SH-SY5Y (cell line): ENCODE measurements around the gene GJD4.

Experiments
- GATA2 ChIP-seq: IDR thresholded peaks from 2 replicates; pipeline ENCODE4 v1.6.1; 2011; ENCODE audit warnings: mild to moderate bottlenecking, low read depth, low read length
- GATA3 ChIP-seq: IDR thresholded peaks from 2 replicates; pipeline ENCODE4 v1.6.1; 2011; ENCODE audit warnings: low read depth, mild to moderate bottlenecking, low read length, moderate library complexity

Gene GJD4

DNA sequence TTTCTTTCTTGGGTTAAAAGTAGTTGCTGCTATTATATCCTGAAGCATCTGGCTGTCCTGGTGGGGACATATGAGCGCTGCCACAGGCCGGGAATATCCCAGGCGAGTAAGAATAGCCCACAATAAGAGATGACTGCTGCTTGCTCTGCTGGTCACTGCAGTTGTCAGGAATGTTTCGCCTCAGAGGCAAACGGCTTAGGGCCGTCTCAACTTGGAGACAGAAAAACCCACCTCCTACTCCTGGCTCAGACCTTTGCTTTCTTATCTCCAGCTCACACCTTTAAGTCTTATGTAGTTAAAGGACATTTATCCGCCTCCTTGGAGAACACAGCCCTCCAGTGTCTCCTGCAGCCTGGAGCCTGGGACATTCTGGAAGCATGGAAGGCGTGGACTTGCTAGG lies at the start of gene GJD4:
TSS of gene GJD4 (plus strand) at position 151 of the 400 bp plus-strand sequence. CDS start at position 378, 227 bp downstream.
- TF ChIP-seq GATA2 (no peak), GATA3 (no peak)

DNA sequence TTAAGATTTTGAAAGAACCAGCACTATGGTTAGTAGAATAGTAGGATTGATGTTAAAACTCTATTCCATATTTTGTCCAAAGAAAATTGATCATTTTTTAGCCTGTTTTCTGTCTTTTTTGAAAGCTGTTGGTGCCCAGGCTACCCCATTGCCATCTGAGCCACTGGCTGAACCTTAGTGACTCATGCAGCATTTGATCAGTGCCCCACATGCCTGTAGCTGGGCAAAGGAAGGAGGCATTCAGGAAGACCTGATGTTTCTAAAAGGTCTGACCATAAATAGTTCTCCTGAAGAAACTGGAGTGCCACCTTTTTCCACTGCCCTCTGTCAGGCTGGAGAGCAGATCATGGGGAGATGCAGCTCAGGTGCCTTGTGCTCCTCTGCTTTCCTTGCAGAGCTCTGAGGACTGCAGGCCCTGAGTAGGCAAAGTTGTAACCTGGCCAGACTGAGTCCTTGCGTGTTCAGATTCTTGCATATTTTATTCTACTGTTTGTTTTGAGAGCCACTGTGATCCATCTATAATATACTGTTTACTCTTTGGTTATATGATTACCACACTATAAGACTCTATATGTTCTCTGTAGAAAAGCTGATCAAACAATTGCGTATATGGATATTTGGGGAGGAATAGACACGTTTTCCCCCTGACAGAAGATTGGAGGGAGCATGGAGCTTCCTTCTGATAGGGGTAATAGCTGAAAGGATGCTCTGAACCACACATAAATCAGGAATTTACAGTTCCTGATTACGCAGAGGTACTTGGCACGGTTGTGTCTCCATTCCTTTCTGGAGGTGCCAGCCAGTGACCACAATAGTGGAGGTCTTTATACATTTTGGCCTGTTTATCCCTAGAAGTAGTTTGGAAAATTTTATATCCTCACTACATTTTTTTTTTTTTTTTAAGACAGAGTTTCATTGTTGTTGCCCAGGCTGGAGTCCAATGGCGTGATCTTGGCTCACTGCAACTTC lies 48.9 kb upstream of the GJD4 start:
- TF ChIP-seq GATA3 (no peak), GATA2 (no peak)

DNA sequence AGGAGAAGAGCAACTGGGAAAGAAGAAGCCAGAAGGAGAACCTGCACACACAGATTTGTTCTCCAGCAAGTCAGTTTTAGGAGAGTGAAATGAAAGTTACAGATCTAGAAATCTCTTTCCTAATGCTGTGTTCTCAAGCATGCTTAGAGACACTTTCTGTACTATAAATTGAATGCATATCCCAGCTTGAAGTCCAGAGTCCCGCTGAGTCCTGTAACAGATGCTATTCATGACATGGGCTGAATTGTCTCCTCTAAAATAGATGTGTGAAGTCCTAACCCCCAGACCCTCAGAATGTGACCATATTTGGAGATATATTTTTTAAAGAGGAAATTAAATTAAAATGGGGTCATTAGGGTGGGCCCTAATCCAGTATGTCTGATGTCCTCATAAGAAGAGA lies 46.9 kb upstream of the GJD4 start:
- TF ChIP-seq GATA3, result no peak
- no peak for TF ChIP-seq GATA2

- TF ChIP-seq GATA2 (no peak), GATA3 (no peak)
These were observed 45.7 kb upstream of the GJD4 start for GRCh38 chr10:35559416-35559815.

DNA sequence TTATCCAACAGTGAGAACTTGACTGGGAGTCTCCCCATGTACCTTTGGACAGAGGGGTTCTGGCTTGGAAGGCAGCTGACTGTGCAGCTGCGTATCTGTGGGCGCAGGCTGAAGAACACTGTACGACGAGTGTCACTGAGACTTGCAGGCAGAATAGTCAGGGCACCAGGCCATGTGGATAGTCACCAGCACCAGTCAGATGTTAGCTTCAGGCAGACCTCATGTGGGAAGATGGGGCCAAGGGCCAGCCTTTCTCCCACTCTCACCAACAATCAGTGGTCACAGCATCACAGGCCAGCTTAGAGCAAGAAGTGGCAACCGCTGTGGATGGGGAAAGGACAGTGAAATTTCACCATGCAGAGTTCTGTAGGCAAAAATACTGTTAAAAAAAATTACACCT lies 43.4 kb upstream of the GJD4 start:
- TF ChIP-seq GATA2 (no peak), GATA3 (no peak)

DNA sequence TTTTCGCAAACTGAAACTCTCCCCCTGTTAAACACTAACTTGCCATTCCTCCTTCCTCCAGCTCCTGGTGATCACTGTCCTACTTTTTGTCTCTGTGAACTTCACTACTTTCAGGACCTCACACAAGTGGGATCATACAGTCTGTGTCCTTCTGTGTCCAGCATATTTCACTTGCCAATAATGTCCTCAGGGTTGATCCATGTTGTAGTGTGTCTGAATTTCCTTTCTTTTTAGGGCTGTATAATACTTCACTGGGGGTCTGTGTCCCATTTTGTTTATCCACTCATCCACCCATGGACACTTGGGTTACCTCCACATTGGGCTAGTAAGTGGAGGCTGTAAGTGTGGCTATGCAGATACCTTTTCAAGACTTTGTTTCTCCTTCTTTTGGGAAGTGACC lies 42.7 kb upstream of the GJD4 start:
- TF ChIP-seq GATA3 (no peak), GATA2 (no peak)

DNA sequence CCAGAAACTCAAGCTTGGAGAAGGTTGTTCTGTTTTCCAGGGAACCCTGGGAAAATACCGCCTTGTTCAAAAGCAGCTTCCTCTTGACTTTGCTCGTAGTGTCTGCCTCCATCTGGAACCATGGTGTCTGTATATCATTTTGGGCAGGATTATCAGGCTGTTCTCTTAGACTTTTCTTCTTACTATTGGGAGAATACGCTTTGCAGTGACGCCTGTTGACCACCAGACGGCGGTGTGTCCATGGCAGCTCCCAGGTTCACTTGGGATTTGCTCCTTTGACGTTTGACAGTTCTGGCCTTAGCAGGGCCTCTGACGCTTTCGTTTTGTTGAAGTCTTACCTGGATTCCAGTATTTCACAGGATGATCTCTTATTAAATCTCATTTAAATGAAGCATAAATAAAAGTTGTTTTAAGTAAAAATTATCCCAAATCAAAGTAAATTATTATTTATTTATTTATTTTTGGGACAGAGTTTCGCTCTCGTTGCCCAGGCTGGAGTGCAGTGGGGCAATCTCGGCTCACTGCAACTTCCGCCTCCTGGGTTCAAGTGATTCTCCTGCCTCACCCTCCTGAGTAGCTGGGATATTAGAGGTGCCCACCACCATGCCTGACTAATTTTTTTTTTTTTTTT lies 41.8 kb upstream of the GJD4 start:
- TF ChIP-seq GATA3 (no peak), GATA2 (no peak)

DNA sequence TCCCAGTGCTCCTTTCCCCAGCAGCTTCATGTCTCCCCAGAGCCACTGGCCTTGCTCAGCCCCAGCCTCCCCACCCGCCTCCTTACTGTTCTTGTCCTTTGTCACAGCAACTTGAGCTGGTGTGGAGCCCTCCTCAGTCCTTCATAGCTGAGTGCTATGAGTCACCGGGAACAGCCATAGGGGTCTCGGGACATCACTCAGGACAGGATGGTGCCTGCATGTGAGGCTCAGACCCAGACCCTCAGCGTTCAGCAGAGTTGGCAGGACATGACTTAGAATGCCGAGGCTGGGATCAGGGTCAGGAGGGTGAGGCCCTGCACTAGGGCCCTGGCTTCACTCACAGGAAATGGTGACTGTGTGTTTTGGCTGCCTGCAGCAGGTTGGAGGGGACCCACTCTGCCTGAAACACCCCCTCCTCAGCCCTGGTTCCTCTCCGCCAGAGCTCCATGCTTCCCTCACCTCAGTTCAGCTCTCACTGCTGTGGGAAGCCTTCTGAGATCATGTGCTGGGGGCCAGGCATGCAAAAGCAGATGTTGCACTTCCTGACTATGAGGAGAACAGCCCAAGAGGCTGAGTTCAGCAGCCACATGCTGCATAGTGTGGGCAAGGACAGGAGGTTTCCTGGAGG lies 40.7 kb upstream of the GJD4 start:
- TF ChIP-seq GATA3 (no peak), GATA2 (no peak)

GRCh38 chr10:35565602-35566081 lies 39.5 kb upstream of the GJD4 start:
- no peak for TF ChIP-seq GATA3
- TF ChIP-seq GATA2, result no peak

DNA sequence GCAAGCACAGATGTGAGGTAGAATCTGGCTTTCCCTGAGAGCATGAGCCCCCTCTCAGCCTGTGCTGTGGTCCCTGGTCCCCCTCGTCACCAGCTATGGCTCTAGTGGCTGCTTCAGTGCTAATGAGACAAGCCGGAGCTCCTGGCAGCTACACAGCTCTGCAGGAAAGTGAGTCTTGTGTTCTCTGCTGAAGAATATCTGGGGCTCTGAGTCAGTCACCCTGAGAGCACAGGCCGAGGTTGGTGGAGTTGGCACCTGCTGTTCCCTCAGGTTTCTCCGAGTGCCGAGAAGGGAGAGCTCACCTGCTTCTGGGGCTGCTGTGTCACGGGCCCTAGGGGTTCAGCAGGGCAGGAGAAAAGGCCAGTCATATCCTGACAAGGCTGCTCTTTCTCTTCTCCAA lies 37.2 kb upstream of the GJD4 start:
- TF ChIP-seq GATA2, result no peak

- TF ChIP-seq GATA3 (no peak), GATA2 (no peak)
These were observed 36.6 kb upstream of the GJD4 start for GRCh38 chr10:35568483-35569015.

- TF ChIP-seq GATA2 (no peak), GATA3 (no peak)
These were observed 35.9 kb upstream of the GJD4 start for GRCh38 chr10:35569111-35569707.

GRCh38 chr10:35569836-35570235 lies 35.3 kb upstream of the GJD4 start:
- TF ChIP-seq GATA3, result no peak
- TF ChIP-seq GATA2, result no peak

DNA sequence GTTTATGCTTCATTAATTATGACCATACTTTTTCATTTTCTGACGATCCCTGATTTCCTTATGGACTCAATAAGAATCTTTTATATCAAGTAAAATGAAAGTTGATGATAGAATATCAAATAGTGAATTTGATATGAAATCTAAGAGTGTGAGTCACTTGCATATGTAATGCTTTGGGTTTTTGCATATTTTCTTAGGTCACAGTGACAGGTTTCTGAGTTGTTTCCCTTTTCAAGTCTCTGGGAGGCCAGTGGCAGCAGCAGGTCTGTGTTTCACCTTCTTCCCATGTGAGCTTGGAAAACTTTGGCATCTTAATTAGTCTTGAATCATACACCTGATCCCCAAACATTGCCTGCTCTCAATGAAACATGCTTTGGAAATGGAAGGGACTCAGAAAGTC lies 34.7 kb upstream of the GJD4 start:
- no peak for TF ChIP-seq GATA2
- no peak for TF ChIP-seq GATA3

- TF ChIP-seq GATA2 (no peak), GATA3 (no peak)
These were observed 32.6 kb upstream of the GJD4 start for GRCh38 chr10:35572583-35572982.
